Measurements from ENCODE around the gene SMG1. TPM values are rescaled to one million over a fixed set of nuclear protein-coding genes. Genes with fewer than 3 reads are reported as not detected.

The SMG1 gene
- total and polyA plus RNA-seq, 10 donors, result 8.4 to 154 (median 114) TPM

DNA sequence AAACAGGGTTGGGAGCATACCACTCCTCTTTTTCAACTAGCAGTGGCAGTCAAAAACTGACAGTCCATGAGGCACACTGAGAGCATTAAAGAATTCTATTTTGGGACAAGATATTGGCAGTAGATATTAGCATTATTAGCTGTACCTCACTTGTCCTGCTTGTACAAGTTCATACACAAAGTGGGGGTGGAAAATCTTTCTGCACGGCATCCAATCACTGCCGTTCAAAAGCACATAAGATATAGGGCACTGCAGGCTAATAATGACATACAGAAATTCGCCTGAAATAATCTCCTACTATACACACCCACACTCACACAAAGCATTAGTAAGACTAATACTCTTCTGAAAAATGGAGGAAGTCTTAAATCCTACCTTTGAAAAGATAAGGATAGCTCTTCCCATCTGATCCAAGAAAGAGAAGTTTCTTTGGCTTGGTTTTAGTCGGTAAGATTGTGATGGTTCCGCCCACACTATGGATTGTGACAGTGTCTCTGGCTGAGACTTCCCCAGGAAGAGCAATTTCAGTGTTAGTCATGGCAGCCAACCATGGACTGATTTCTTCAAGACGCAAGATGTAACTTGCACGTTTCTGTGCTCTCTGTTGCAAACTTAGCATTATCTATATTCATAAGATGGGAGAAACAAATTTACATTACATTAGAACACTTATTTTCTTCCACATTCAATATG lies 84.2 kb downstream of the SMG1 start:
- no peak overlapping the region for H3K27ac ChIP-seq
- no peak for TF ChIP-seq POLR2AphosphoS5 (IDR thresholded peaks at IDR 0.05)
- TF ChIP-seq POLR2A (IDR thresholded peaks at IDR 0.05), result no peak
- TF ChIP-seq, protein P1, sequence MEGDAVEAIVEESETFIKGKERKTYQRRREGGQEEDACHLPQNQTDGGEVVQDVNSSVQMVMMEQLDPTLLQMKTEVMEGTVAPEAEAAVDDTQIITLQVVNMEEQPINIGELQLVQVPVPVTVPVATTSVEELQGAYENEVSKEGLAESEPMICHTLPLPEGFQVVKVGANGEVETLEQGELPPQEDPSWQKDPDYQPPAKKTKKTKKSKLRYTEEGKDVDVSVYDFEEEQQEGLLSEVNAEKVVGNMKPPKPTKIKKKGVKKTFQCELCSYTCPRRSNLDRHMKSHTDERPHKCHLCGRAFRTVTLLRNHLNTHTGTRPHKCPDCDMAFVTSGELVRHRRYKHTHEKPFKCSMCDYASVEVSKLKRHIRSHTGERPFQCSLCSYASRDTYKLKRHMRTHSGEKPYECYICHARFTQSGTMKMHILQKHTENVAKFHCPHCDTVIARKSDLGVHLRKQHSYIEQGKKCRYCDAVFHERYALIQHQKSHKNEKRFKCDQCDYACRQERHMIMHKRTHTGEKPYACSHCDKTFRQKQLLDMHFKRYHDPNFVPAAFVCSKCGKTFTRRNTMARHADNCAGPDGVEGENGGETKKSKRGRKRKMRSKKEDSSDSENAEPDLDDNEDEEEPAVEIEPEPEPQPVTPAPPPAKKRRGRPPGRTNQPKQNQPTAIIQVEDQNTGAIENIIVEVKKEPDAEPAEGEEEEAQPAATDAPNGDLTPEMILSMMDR (IDR thresholded peaks at IDR 0.05 in 8 of 11, conservative IDR thresholded peaks at IDR 0.05 in 3 of 11), result no peak
- WGBS, 5 donors, result 76 to 91% (median 79%) methylated on average over 7 of the region's 7 CpGs
- no peak overlapping the region for H3K4me3 ChIP-seq
- intact Hi-C loops (cut with DNase I; ENCODE audit: low total_unique reads), result no loop called here
- H3K9me3 ChIP-seq, result no peaks in the 10 kb centered on the region
- no peaks in the 10 kb centered on the region for H3K27me3 ChIP-seq (replicated peaks in 1 of 7)
- DNase-seq, result no peak
- no peaks in the 10 kb centered on the region for H3K4me1 ChIP-seq
- H3K36me3 ChIP-seq, result peaks cover 3 to 100% (median 87%) of the 10 kb centered on the region in 6 donors

DNA sequence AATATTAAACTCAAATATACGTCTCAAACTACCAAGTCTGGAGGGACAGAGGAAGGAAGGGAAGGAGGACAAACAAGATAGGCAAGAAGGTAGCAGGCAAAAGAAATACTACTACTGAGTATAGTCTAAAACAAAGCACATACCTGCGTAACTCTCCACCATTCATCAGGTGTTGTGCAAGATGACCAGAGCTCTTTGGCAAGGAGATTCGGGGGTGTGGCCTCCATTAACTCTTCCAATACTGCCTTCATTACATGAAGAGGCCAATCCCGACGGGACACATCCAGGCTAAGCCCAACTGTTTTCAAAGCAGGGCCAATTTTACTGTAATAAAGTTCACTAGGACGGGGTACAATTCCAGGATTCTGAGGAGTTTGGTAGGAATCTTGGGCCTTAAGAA lies 86.7 kb downstream of the SMG1 start:
- TF ChIP-seq POLR2A (IDR thresholded peaks at IDR 0.05), result no peak
- TF ChIP-seq, protein P1 (IDR thresholded peaks at IDR 0.05 in 8 of 11, conservative IDR thresholded peaks at IDR 0.05 in 3 of 11), result no peak
- TF ChIP-seq POLR2AphosphoS5 (IDR thresholded peaks at IDR 0.05), result no peak
- intact Hi-C loops (cut with DNase I; ENCODE audit: low total_unique reads), result no loop called here
- DNase-seq, result no peak
- no peak overlapping the region for H3K4me3 ChIP-seq
- no peaks in the 10 kb centered on the region for H3K9me3 ChIP-seq
- no peaks in the 10 kb centered on the region for H3K27me3 ChIP-seq (replicated peaks in 1 of 7)
- peak overlapping the region in 2 of 8 donors; percentile 28 to 46 for H3K27ac ChIP-seq
- no peaks in the 10 kb centered on the region for H3K4me1 ChIP-seq
- peaks cover 6 to 100% (median 88%) of the 10 kb centered on the region in 6 donors for H3K36me3 ChIP-seq
- 72 to 95% (median 81%) methylated on average over 6 of the region's 6 CpGs for WGBS, 5 donors

DNA sequence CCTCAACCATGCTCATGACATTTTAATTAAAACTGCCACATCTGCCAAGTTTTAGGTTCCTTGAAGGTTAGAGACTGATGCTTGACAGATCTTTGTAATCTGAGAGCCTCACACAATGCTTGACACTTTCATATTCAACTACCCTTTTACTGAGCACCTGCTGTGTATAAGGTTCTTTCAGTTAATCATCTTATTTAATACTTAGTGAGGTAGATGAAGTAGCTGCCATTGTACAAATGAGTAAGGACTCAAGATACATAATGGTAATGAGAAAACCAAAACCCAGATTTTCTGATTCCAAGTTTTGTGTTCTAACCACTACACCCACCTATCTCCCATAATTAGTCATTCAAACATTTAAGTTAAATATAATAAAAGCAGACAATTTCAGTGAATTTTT lies 89.5 kb downstream of the SMG1 start:
- Histone ChIP-seq H3K4me1 (no peaks in the 10 kb centered on the region), H3K27ac (no peak overlapping the region), H3K36me3 (peaks cover 10 to 100% (median 95%) of the 10 kb centered on the region in 6 donors), H3K27me3 (replicated peaks in 1 of 7) (no peaks in the 10 kb centered on the region), H3K4me3 (no peak overlapping the region), H3K9me3 (no peaks in the 10 kb centered on the region)
- no peak for DNase-seq
- intact Hi-C loops (cut with DNase I; ENCODE audit: low total_unique reads), result no loop called here
- no peak for TF ChIP-seq POLR2AphosphoS5 (IDR thresholded peaks at IDR 0.05)
- TF ChIP-seq, protein P1 (IDR thresholded peaks at IDR 0.05 in 8 of 11, conservative IDR thresholded peaks at IDR 0.05 in 3 of 11), result no peak
- no peak for TF ChIP-seq POLR2A (IDR thresholded peaks at IDR 0.05)

DNA sequence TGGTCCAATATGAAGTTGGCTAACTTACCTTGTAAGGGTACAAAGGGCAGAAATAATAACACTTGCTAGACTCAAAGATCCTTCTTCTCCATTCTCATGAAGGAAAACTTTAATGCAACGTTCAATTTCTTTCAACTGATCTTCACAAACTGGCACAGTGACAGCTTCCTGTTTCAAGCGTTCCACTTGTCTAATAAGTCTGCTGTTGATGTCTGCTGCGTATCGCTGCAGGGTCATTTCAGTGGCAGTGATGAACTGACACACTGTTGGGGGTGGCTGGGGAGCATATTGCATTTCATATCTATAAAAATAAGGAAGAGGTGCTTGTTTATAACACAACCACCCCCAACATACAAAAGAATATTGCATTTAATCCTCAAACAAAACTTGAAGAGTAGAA lies 91.3 kb downstream of the SMG1 start:
- DNase-seq, result no peak
- intact Hi-C loops (cut with DNase I; ENCODE audit: low total_unique reads), result no loop called here
- H3K4me1 ChIP-seq, result no peaks in the 10 kb centered on the region
- WGBS, 5 donors, result 43 to 81% (median 56%) methylated on average over 4 of the region's 4 CpGs
- no peak overlapping the region for H3K27ac ChIP-seq
- H3K9me3 ChIP-seq, result no peaks in the 10 kb centered on the region
- no peaks in the 10 kb centered on the region for H3K27me3 ChIP-seq (replicated peaks in 1 of 7)
- H3K36me3 ChIP-seq, result peaks cover 10 to 100% (median 98%) of the 10 kb centered on the region in 6 donors
- TF ChIP-seq POLR2AphosphoS5 (IDR thresholded peaks at IDR 0.05), result no peak
- TF ChIP-seq POLR2A (IDR thresholded peaks at IDR 0.05), result no peak
- TF ChIP-seq, protein P1 (IDR thresholded peaks at IDR 0.05 in 8 of 11, conservative IDR thresholded peaks at IDR 0.05 in 3 of 11), result no peak
- H3K4me3 ChIP-seq, result no peak overlapping the region

Data from spleen (tissue), 11 donors.